ENCODE data around the gene CIAO2A. TPM values are rescaled to one million over a fixed set of nuclear protein-coding genes. Genes with fewer than 3 reads are reported as not detected.
A peak's percentile ranks its signal among the peaks of the same experiment; 100 is the strongest.

CIAO2A gene
- total RNA-seq, 2 experiments from 2014 or later = 78.7 to 84.7 TPM

GRCh38 chr15:64092075-64092820, 1.4 kb downstream of the CIAO2A start:
- DNase-seq (ENCODE audit: low spot score) = peak; percentile 55
- CTCF ChIA-PET (ENCODE audit: unreplicated experiment) = interaction anchor here (0.6 to 1.0 kb wide), 2 partner anchors 24 to 59 kb away, joined by 3 read pairs; partner anchors contain the start of gene SNX22
- POLR2A ChIA-PET = interaction anchor here (0.7 to 1.7 kb wide), 5 partner anchors 10 to 590 kb away, joined by 3 to 10 read pairs (median 5); no protein-coding TSS in a partner anchor
- intact Hi-C loops (cut with micrococcal nuclease; ENCODE audit: unreplicated experiment) = loop anchor here (5.0 to 10.0 kb wide), 2 partner anchors 290 to 617 kb away; partner anchors contain the start of gene PCLAF
- TF ChIP-seq EZH2phosphoT487 (IDR thresholded peaks at IDR 0.05; ENCODE audit: borderline replicate concordance, low read depth, low read length) = no peak
- peak; percentile 76 for TF ChIP-seq CTCF (conservative IDR thresholded peaks at IDR 0.05; ENCODE audit: low read length)
- peaks cover 85% of the 10 kb centered on the region for H3K79me2 ChIP-seq (ENCODE audit: insufficient read depth, low read depth, low read length)
- H3K36me3 ChIP-seq (ENCODE audit: insufficient read depth, low read length) = peaks cover 25% of the 10 kb centered on the region
- no TSS peak for BruUV-seq (replicated peaks)
- H3K4me1 ChIP-seq (ENCODE audit: insufficient read depth, low read length, poor library complexity, severe bottlenecking) = peaks cover 58% of the 10 kb centered on the region
- peak overlapping the region; percentile 90 for H3K4me2 ChIP-seq (ENCODE audit: low read length)
- peak overlapping the region; percentile 85; the same call in 1 of the 2 replicates for H2AFZ ChIP-seq (ENCODE audit: low read length)
- H3K9me2 ChIP-seq (ENCODE audit: insufficient read depth, low read length) = no peaks in the 10 kb centered on the region
- no peaks in the 10 kb centered on the region for H3K9me3 ChIP-seq (ENCODE audit: low read length)
- H4K20me1 ChIP-seq (ENCODE audit: insufficient read depth, low read length) = peaks cover 20% of the 10 kb centered on the region
- H3K4me3 ChIP-seq (ENCODE audit: low read depth, low read length, poor library complexity, severe bottlenecking) = peak overlapping the region; percentile 85
- H3K27ac ChIP-seq (ENCODE audit: low read depth, low read length, poor library complexity, severe bottlenecking) = peak overlapping the region; percentile 75

GRCh38 chr15:64090527-64090926, 3.1 kb downstream of the CIAO2A start:
- peak; percentile 71 for DNase-seq (ENCODE audit: low spot score)
- Histone ChIP-seq H3K27ac (ENCODE audit: low read depth, low read length, poor library complexity, severe bottlenecking) (peak overlapping the region; percentile 44), H3K4me1 (ENCODE audit: insufficient read depth, low read length, poor library complexity, severe bottlenecking) (peaks cover 53% of the 10 kb centered on the region), H2AFZ (ENCODE audit: low read length) (no peak overlapping the region), H3K4me3 (ENCODE audit: low read depth, low read length, poor library complexity, severe bottlenecking) (peak overlapping the region; percentile 29), H3K9me3 (ENCODE audit: low read length) (no peaks in the 10 kb centered on the region), H3K4me2 (ENCODE audit: low read length) (peak overlapping the region; percentile 90), H3K9me2 (ENCODE audit: insufficient read depth, low read length) (no peaks in the 10 kb centered on the region), H3K36me3 (ENCODE audit: insufficient read depth, low read length) (peaks cover 39% of the 10 kb centered on the region), H3K79me2 (ENCODE audit: insufficient read depth, low read depth, low read length) (peaks cover 72% of the 10 kb centered on the region; the same call in 1 of the 2 replicates), H4K20me1 (ENCODE audit: insufficient read depth, low read length) (peaks cover 10% of the 10 kb centered on the region; the same call in 1 of the 2 replicates)
- intact Hi-C loops (cut with micrococcal nuclease; ENCODE audit: unreplicated experiment) = loop anchor here (5.0 to 10.0 kb wide), 2 partner anchors 292 to 616 kb away; partner anchors contain the start of gene PCLAF
- no TSS peak for BruUV-seq (replicated peaks)
- ChIA-PET CTCF (ENCODE audit: unreplicated experiment) (interaction anchor here (0.5 kb wide), 1 partner anchor 46 kb away, joined by 3 read pairs; no protein-coding TSS in a partner anchor), POLR2A (no interaction called here)
- TF ChIP-seq EZH2phosphoT487 (IDR thresholded peaks at IDR 0.05; ENCODE audit: borderline replicate concordance, low read depth, low read length) = no peak
- no peak for TF ChIP-seq CTCF (conservative IDR thresholded peaks at IDR 0.05; ENCODE audit: low read length)
